ENCODE data around the gene CHST3. TPM values are rescaled to one million over a fixed set of nuclear protein-coding genes. Genes with fewer than 3 reads are reported as not detected.
"Not testable (repeated sequence)": the region's sequence is repeated elsewhere in the genome, so short reads cannot be mapped to it uniquely, and the experiment has no call there.

CHST3 gene
- total and polyA plus RNA-seq, 2 experiments from 2014 or later: 1.9 to 22.5 TPM

DNA sequence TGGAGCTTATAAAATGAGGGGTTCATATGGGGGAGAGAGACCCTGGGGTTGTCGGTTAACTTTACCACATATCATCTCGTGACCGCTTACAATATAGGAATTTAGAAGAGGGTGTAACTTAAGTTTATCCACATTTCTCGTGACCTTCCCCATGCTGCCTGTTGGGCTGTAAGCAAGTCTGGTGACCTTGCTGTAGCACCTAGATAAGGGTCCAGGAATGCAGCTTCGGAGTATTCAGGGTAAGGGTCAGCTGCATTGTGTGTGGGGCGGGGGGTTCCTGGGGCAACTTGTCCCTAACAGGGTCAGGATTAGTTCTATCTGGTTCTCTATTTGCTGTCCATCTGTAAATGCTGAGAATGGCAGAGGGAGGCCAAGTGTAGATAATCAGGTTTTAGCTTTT is 1.3 kb upstream of the CHST3 start:
- Histone ChIP-seq H3K27me3 (no peaks in the 10 kb centered on the region), H3K9me3 (ENCODE audit: low read depth) (no peaks in the 10 kb centered on the region), H3K4me1 (ENCODE audit: low read depth) (peaks cover 12% of the 10 kb centered on the region), H3K36me3 (no peaks in the 10 kb centered on the region), H3K27ac (peak overlapping the region; percentile 3), H3K4me3 (no peak overlapping the region)
- DNase-seq (ENCODE audit: low read depth in 1 of 2, low spot score in 1 of 2): peak in 1 of 2 donors; percentile 17
- TF ChIP-seq, protein P1, sequence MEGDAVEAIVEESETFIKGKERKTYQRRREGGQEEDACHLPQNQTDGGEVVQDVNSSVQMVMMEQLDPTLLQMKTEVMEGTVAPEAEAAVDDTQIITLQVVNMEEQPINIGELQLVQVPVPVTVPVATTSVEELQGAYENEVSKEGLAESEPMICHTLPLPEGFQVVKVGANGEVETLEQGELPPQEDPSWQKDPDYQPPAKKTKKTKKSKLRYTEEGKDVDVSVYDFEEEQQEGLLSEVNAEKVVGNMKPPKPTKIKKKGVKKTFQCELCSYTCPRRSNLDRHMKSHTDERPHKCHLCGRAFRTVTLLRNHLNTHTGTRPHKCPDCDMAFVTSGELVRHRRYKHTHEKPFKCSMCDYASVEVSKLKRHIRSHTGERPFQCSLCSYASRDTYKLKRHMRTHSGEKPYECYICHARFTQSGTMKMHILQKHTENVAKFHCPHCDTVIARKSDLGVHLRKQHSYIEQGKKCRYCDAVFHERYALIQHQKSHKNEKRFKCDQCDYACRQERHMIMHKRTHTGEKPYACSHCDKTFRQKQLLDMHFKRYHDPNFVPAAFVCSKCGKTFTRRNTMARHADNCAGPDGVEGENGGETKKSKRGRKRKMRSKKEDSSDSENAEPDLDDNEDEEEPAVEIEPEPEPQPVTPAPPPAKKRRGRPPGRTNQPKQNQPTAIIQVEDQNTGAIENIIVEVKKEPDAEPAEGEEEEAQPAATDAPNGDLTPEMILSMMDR (IDR thresholded peaks at IDR 0.05; ENCODE audit: low read depth, low read length): no peak

DNA sequence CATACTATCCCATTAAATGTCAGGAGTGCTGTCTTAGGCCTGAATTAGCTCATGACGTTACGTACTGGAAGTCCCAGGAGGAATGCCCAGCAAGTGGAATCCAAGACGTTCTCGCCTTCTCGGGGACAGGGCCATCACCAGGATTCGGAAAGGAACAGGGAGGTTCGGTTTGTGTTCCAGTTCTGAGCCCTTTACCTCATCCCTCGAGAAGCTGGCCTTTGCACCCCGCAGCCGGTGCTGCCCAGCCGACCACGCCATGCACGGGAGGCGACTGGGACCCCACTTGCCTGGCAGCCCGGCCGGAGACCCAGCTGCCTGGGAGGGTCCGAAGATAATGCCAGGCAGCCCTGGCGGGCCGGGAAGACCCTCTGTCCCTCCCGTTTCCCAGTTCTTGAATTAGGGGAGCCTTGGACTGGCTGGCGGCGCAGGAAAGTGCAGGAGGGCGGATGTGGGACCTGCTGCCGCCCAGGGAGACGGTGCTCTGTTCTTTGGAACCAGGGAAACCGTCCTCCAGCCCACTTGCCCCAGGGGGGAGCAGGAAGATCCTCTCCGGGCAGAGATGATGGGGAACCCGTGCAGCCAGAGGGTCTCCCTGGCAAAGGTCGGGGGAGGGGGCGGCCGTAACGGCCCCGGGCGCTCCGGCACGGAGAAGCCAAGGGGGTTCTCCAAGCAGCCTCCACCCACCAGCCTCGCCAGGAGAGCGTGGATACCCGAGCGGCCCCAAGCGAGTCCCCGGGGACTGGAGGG is 671 bp upstream of the CHST3 start:
- peak in 1 of 2 donors; percentile 48 for DNase-seq (ENCODE audit: low read depth in 1 of 2, low spot score in 1 of 2)
- Histone ChIP-seq H3K9me3 (ENCODE audit: low read depth) (no peaks in the 10 kb centered on the region), H3K4me3 (peak overlapping the region; percentile 56), H3K27me3 (no peaks in the 10 kb centered on the region), H3K36me3 (no peaks in the 10 kb centered on the region), H3K4me1 (ENCODE audit: low read depth) (peaks cover 12% of the 10 kb centered on the region), H3K27ac (peak overlapping the region; percentile 67)
- TF ChIP-seq, protein P1 (IDR thresholded peaks at IDR 0.05; ENCODE audit: low read depth, low read length): no peak

- TF ChIP-seq, protein P1 (IDR thresholded peaks at IDR 0.05; ENCODE audit: low read depth, low read length): no peak
- Histone ChIP-seq H3K27me3 (no peaks in the 10 kb centered on the region), H3K9me3 (ENCODE audit: low read depth) (no peaks in the 10 kb centered on the region), H3K27ac (peak overlapping the region; percentile 67), H3K36me3 (no peaks in the 10 kb centered on the region), H3K4me3 (peak overlapping the region; percentile 56), H3K4me1 (ENCODE audit: low read depth) (peaks cover 12% of the 10 kb centered on the region)
- peak; percentile 46 to 81 for DNase-seq (ENCODE audit: low read depth in 1 of 2, low spot score in 1 of 2)
These were observed 734 bp downstream of the CHST3 start for GRCh38 chr10:71964743-71965515.

DNA sequence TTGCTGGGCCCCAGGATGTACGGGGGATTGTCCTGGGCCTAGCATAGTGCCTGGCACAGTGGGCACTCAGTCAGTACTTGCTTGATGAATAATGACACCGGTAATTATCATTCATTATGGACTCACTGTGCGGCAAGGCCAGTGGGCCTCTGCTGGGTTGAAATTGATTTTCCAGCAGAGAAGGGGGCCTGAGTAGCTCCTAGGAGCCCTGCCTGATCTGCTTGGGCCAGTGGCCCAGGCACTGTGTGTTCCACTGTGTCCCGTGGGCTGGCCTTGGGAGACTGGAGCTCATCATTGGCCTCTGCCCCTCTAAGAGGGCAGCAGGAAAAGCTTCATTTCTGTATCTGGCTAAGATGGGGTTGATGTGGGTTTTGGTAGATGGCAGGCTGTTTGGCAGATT is 1.4 kb downstream of the CHST3 start:
- Histone ChIP-seq H3K9me3 (ENCODE audit: low read depth) (no peaks in the 10 kb centered on the region), H3K36me3 (no peaks in the 10 kb centered on the region), H3K27me3 (no peaks in the 10 kb centered on the region), H3K27ac (no peak overlapping the region), H3K4me3 (peak overlapping the region; percentile 56), H3K4me1 (ENCODE audit: low read depth) (peaks cover 17% of the 10 kb centered on the region)
- no peak for DNase-seq (ENCODE audit: low read depth in 1 of 2, low spot score in 1 of 2)
- TF ChIP-seq, protein P1 (IDR thresholded peaks at IDR 0.05; ENCODE audit: low read depth, low read length): no peak

GRCh38 chr10:71966046-71967004 is 2.1 kb downstream of the CHST3 start:
- Histone ChIP-seq H3K36me3 (no peaks in the 10 kb centered on the region), H3K4me3 (no peak overlapping the region), H3K27ac (no peak overlapping the region), H3K4me1 (ENCODE audit: low read depth) (peaks cover 24% of the 10 kb centered on the region), H3K27me3 (no peaks in the 10 kb centered on the region), H3K9me3 (ENCODE audit: low read depth) (no peaks in the 10 kb centered on the region)
- DNase-seq (ENCODE audit: low read depth in 1 of 2, low spot score in 1 of 2): peak in 1 of 2 donors; percentile 17
- TF ChIP-seq, protein P1 (IDR thresholded peaks at IDR 0.05; ENCODE audit: low read depth, low read length): no peak

DNA sequence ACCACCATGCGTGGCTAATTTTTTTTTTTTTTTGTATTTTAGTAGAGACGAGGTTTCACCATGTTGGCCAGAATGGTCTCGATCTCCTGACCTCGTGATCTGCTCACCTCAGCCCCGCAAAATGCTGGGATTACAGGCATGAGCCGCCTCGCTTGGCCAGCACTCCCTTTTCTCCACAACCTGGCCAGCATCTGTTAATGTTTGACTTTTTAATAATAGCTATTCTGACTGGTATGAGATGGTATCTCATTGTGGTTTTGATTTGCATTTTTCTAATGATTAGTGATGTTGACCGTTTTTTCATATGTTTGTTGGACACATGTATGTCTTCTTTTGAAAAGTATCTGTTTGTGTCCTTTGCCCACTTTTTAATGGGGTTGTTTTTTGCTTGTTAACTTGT is 3.8 kb downstream of the CHST3 start:
- not testable (repeated sequence) for H3K9me3 ChIP-seq (ENCODE audit: low read depth); DNase-seq (ENCODE audit: low read depth in 1 of 2, low spot score in 1 of 2); H3K27me3 ChIP-seq; H3K27ac ChIP-seq; H3K36me3 ChIP-seq; H3K4me3 ChIP-seq
- peaks cover 27% of the 10 kb centered on the region for H3K4me1 ChIP-seq (ENCODE audit: low read depth)
